ENCODE results near the gene MAPK1. TPM values are rescaled to one million over a fixed set of nuclear protein-coding genes. Genes with fewer than 3 reads are reported as not detected.

Gene MAPK1
- total and polyA plus RNA-seq, 4 experiments from 2014 or later: 73.8 to 117 (median 97.6) TPM

DNA sequence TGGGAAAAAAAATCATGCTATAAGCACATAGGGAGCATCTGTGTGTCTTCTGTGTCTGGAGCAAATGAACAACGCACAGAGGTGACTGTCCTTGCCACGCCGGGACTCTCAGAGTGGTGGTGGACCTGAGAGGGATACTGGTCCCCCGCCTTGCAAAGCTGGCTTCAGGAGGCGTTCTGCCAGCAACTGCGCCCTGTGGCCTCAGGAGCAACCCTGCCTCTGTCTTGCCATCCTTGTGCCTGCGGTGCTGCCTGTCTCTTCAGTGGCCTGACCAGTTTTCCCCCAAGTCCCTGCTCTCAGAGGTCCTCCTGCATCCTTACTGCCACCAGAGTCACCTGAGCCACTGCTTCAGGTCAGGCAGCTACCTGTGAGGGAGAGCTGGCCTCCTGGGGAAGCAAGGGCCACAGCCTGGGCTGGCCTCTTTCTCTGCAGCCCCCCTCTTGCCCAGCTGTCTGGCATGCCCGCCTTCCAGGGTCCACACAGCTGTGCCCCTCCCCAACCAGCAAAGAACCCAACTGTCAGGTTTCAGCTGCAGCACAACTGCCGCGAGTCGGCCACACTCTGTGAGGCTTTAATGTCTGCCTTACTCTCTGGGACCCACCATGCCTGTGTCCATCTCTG, 101.4 kb downstream of the MAPK1 start:
- Mint-ChIP-seq H3K27ac (peak overlapping the region; percentile 91 to 95 (median 94)), H3K9me3 (no peaks in the 10 kb centered on the region), H3K4me1 (peaks cover 50 to 77% (median 66%) of the 10 kb centered on the region in 4 donors), H3K4me3 (peak overlapping the region in 5 of 8 donors; percentile 59 to 86 (median 71)), H3K36me3 (peaks cover 34 to 82% of the 10 kb centered on the region in 2 donors), H3K27me3 (no peaks in the 10 kb centered on the region)
- intact Hi-C loops (cut with micrococcal nuclease): loop anchor here (2.0 kb wide), 1 partner anchor 53 kb away; no protein-coding TSS in a partner anchor
- H3K27ac ChIP-seq (ENCODE audit: low read depth, low read length): peak overlapping the region; percentile 41
- H3K4me1 ChIP-seq (ENCODE audit: insufficient read depth, low read length): peaks cover 74% of the 10 kb centered on the region
- POLR2A ChIA-PET (ENCODE audit: partially characterized antibody): interaction anchor here (1.0 to 4.8 kb wide), 2 partner anchors 30 to 187 kb away, joined by 3 to 33 read pairs; partner anchors contain the start of genes PPM1F and YPEL1
- CTCF ChIA-PET (ENCODE audit: partially characterized antibody): no interaction called here
- no peaks in the 10 kb centered on the region for H3K27me3 ChIP-seq (ENCODE audit: insufficient read depth, low read length)
- no peaks in the 10 kb centered on the region for H3K9me3 ChIP-seq (ENCODE audit: control insufficient read depth in 1 of 2, low read length in 2 of 2)
- DNase-seq: no peak
- no peak overlapping the region for H3K4me3 ChIP-seq (ENCODE audit: low read length in 2 of 2)
- H3K36me3 ChIP-seq (ENCODE audit: insufficient read depth, low read length): peaks cover 57% of the 10 kb centered on the region

DNA sequence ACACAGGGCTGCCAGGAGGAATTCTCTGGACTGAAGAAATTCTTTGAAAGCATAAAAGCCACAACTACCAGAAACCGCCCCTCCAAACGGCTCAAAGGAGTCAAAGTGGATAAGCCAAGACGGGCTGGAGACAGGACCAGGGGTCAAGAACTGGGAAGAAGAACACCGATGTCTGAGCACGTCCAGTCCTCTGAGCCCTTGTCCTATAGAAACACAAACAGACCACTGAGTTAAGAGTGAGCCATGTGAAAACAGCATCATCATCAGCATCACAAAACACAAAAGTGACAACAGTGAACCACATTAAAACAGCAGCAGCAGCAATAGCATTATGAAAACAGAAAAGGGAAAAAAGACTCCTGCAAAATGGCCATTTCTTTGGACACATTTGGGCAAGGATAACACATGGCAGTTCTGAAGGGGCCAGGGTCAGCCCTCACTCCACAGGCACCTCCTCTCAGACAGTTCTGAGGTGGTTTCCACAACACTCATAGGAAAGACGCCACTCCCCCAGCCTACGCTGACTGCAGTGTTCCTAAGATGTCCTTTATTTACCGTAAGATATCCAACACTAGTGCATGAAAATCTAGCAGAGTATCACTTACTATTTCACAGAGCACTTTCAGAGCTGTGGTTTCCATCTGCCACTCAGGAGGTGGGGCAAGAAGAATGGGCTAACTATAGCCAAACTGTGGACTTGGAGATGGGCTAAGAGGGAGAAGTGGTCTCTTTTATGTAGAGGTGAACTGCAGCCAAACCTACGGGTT, 103.2 kb downstream of the MAPK1 start:
- H3K36me3 Mint-ChIP-seq: peaks cover 32 to 86% of the 10 kb centered on the region in 2 donors
- Histone ChIP-seq H3K36me3 (ENCODE audit: insufficient read depth, low read length) (peaks cover 47% of the 10 kb centered on the region), H3K4me3 (ENCODE audit: low read length in 2 of 2) (no peak overlapping the region), H3K4me1 (ENCODE audit: insufficient read depth, low read length) (peaks cover 79% of the 10 kb centered on the region), H3K9me3 (ENCODE audit: control insufficient read depth in 1 of 2, low read length in 2 of 2) (no peaks in the 10 kb centered on the region), H3K27me3 (ENCODE audit: insufficient read depth, low read length) (no peaks in the 10 kb centered on the region), H3K27ac (ENCODE audit: low read depth, low read length) (peak overlapping the region; percentile 25)
- H3K27me3 Mint-ChIP-seq: no peaks in the 10 kb centered on the region
- no peaks in the 10 kb centered on the region for H3K9me3 Mint-ChIP-seq
- H3K27ac Mint-ChIP-seq: peak overlapping the region; percentile 68 to 94 (median 90)
- intact Hi-C loops (cut with micrococcal nuclease): no loop called here
- H3K4me3 Mint-ChIP-seq: peak overlapping the region in 7 of 8 donors; percentile 38 to 74 (median 52)
- peaks cover 50 to 84% (median 68%) of the 10 kb centered on the region in 4 donors for H3K4me1 Mint-ChIP-seq
- peak in 1 of 5 donors; percentile 63 for DNase-seq
- POLR2A ChIA-PET (ENCODE audit: partially characterized antibody): interaction anchor here (4.8 kb wide), 1 partner anchor 29 kb away, joined by 33 read pairs; the partner anchor contains the start of gene YPEL1
- CTCF ChIA-PET (ENCODE audit: partially characterized antibody): interaction anchor here (0.5 to 0.8 kb wide), 2 partner anchors 11 to 1026 kb away, joined by 3 to 4 read pairs; no protein-coding TSS in a partner anchor

DNA sequence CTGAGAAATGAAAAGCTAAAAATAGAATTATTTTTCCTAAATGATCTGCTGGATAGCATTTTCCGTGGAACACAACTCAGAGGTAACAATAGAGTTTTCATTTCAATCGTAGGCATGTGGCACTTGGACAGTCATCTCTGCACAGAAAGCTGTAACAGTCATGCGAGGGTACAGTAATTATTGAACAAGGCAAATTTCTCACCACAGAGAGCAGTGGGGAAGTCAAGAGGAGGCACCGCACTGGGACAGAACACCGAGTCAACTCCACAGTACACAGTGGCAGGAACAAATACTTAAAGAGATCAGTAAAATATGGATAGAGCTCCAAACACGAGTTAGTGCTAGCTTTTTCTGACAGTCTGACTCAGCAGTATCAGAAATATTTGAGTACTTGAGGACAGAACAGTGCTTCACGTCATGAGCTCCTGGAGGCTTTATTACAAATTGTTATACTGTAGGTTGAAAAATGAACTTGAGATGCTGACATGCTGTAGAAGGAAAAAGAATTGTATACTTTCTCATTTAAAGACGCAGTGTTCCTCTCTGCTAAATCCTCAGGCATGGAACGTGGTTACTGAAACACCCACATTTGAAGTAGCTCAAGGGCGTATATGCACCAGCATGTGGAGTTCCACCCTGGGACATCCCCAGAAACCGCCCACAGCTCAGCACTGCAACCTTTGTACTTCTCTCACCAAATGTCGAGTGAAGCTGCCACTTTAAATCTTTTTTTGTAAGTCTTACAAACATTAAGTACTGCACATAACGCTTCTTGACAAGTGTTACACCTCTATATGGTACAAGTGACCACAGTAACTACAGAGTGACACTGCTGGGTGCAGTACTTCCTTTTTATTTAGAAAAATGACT, 104.5 kb downstream of the MAPK1 start:
- no peaks in the 10 kb centered on the region for H3K27me3 Mint-ChIP-seq
- H3K9me3 Mint-ChIP-seq: no peaks in the 10 kb centered on the region
- Histone ChIP-seq H3K4me3 (ENCODE audit: low read length in 2 of 2) (no peak overlapping the region), H3K9me3 (ENCODE audit: control insufficient read depth in 1 of 2, low read length in 2 of 2) (no peaks in the 10 kb centered on the region), H3K4me1 (ENCODE audit: insufficient read depth, low read length) (peaks cover 71% of the 10 kb centered on the region), H3K27me3 (ENCODE audit: insufficient read depth, low read length) (no peaks in the 10 kb centered on the region), H3K36me3 (ENCODE audit: insufficient read depth, low read length) (peaks cover 48% of the 10 kb centered on the region), H3K27ac (ENCODE audit: low read depth, low read length) (no peak overlapping the region)
- H3K27ac Mint-ChIP-seq: peak overlapping the region; percentile 43 to 94 (median 81)
- H3K4me3 Mint-ChIP-seq: peak overlapping the region in 6 of 8 donors; percentile 3 to 71 (median 58)
- intact Hi-C loops (cut with micrococcal nuclease): no loop called here
- H3K36me3 Mint-ChIP-seq: peaks cover 31 to 85% of the 10 kb centered on the region in 2 donors
- POLR2A ChIA-PET (ENCODE audit: partially characterized antibody): interaction anchor here (1.5 kb wide), 1 partner anchor 27 kb away, joined by 5 read pairs; the partner anchor contains the start of gene YPEL1
- CTCF ChIA-PET (ENCODE audit: partially characterized antibody): interaction anchor here (0.5 to 0.9 kb wide), 3 partner anchors 17 to 1024 kb away, joined by 3 read pairs; no protein-coding TSS in a partner anchor
- peak; percentile 14 to 73 (median 39) for DNase-seq
- H3K4me1 Mint-ChIP-seq: peaks cover 48 to 75% (median 62%) of the 10 kb centered on the region in 4 donors

DNA sequence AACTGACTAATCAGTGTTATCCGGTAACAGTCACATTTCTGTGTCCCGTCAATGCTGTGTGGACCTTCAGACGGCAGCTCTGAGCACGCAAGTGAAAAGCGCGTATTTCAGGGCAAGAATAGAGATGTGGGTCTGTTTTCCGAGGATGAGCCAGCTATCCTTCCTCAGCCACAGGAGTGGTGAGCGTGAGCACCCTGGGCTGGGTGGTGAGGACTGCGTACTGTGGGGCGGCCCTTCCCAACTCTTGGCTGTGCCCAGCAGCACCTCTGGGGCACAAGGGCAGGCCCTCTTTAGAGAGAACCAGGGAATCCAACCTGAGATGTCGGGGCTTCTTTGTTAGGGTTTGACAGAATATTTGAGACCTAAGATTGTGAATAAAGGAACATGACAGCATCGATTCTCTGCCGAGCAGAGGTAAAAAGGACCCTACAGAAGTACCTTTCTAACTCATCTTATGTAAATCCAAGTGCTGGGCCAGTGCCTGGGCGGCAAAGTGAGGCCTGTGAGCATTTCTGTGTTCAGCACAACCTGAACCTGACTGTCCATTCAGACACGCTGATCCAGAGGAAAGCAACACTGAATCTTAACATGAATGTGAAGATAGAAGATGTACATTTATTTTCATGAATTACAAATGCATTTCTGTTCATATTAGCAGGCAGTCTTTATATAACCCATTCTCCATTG, 105.3 kb downstream of the MAPK1 start:
- Histone ChIP-seq H3K27me3 (ENCODE audit: insufficient read depth, low read length) (no peaks in the 10 kb centered on the region), H3K9me3 (ENCODE audit: control insufficient read depth in 1 of 2, low read length in 2 of 2) (no peaks in the 10 kb centered on the region), H3K27ac (ENCODE audit: low read depth, low read length) (no peak overlapping the region), H3K36me3 (ENCODE audit: insufficient read depth, low read length) (peaks cover 42% of the 10 kb centered on the region), H3K4me1 (ENCODE audit: insufficient read depth, low read length) (peaks cover 63% of the 10 kb centered on the region), H3K4me3 (ENCODE audit: low read length in 2 of 2) (no peak overlapping the region)
- Mint-ChIP-seq H3K4me3 (peak overlapping the region in 1 of 8 donors; percentile 25), H3K27me3 (no peaks in the 10 kb centered on the region), H3K9me3 (no peaks in the 10 kb centered on the region), H3K4me1 (peaks cover 42 to 67% (median 56%) of the 10 kb centered on the region in 4 donors), H3K36me3 (peaks cover 29 to 85% of the 10 kb centered on the region in 2 donors), H3K27ac (peak overlapping the region in 4 of 7 donors; percentile 42 to 94 (median 50))
- ChIA-PET CTCF (ENCODE audit: partially characterized antibody) (no interaction called here), POLR2A (ENCODE audit: partially characterized antibody) (interaction anchor here (1.5 to 1.8 kb wide), 2 partner anchors 26 to 27 kb away, joined by 5 to 6 read pairs; partner anchors contain the start of gene YPEL1)
- intact Hi-C loops (cut with micrococcal nuclease): no loop called here
- DNase-seq: no peak

DNA sequence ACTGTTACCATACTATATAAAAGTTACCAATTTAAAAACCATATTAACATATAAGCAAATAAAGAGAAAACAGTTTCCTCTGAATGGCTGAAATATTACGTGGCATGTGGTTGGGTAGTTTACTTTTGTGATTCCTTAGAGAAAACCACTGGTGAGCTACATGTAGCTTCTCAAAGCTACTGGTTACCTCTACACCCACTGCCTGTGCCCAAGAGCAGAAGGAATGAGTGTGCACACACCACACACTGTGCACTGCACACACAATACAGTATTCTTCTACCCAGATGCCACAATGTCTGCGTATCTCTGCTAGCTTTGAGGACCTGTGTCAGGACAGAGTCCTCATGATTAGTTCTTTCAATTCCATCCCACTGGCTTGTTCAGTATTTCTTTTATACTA, 106.4 kb downstream of the MAPK1 start:
- peaks cover 32 to 77% of the 10 kb centered on the region in 2 donors for H3K36me3 Mint-ChIP-seq
- POLR2A ChIA-PET (ENCODE audit: partially characterized antibody): interaction anchor here (0.7 to 1.8 kb wide), 2 partner anchors 26 to 1740 kb away, joined by 4 to 6 read pairs; partner anchors contain the start of gene YPEL1
- DNase-seq: no peak
- intact Hi-C loops (cut with micrococcal nuclease): no loop called here
- H3K4me3 ChIP-seq (ENCODE audit: low read length in 2 of 2): no peak overlapping the region
- CTCF ChIA-PET (ENCODE audit: partially characterized antibody): interaction anchor here (0.6 kb wide), 1 partner anchor 165 kb away, joined by 5 read pairs; no protein-coding TSS in a partner anchor
- H3K27me3 Mint-ChIP-seq: no peaks in the 10 kb centered on the region
- H3K27ac Mint-ChIP-seq: peak overlapping the region in 1 of 7 donors; percentile 38
- peaks cover 32 to 56% (median 46%) of the 10 kb centered on the region in 4 donors for H3K4me1 Mint-ChIP-seq
- H3K9me3 Mint-ChIP-seq: no peaks in the 10 kb centered on the region
- peaks cover 61% of the 10 kb centered on the region for H3K4me1 ChIP-seq (ENCODE audit: insufficient read depth, low read length)
- peaks cover 42% of the 10 kb centered on the region for H3K36me3 ChIP-seq (ENCODE audit: insufficient read depth, low read length)
- H3K9me3 ChIP-seq (ENCODE audit: control insufficient read depth in 1 of 2, low read length in 2 of 2): no peaks in the 10 kb centered on the region
- H3K27me3 ChIP-seq (ENCODE audit: insufficient read depth, low read length): no peaks in the 10 kb centered on the region
- no peak overlapping the region for H3K27ac ChIP-seq (ENCODE audit: low read depth, low read length)
- H3K4me3 Mint-ChIP-seq: no peak overlapping the region

DNA sequence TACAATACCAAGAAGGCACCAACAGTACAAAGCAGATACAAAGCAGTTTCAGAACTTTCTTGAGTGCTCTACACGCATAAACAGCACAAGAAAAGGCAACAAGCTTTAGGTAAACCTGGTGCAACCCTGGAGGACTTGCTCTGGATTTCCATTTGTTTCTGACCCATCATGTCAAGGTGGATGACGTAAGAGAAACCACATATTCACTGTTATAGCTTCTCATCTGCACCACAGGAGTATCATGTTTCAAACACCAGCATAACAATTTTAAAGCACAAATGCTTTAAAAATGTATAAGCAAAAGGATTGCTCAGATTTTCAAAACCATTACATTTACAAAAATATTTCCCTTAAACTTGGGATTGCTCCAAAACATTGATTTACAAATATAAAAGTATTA, 106.8 kb downstream of the MAPK1 start:
- Mint-ChIP-seq H3K27me3 (no peaks in the 10 kb centered on the region), H3K4me3 (no peak overlapping the region), H3K9me3 (no peaks in the 10 kb centered on the region), H3K36me3 (peaks cover 30 to 80% of the 10 kb centered on the region in 2 donors), H3K4me1 (peaks cover 31 to 52% (median 42%) of the 10 kb centered on the region in 4 donors), H3K27ac (peak overlapping the region in 2 of 7 donors; percentile 19 to 64)
- ChIA-PET POLR2A (ENCODE audit: partially characterized antibody) (interaction anchor here (0.7 to 1.8 kb wide), 2 partner anchors 25 to 1739 kb away, joined by 4 to 6 read pairs; partner anchors contain the start of gene YPEL1), CTCF (ENCODE audit: partially characterized antibody) (no interaction called here)
- H3K4me1 ChIP-seq (ENCODE audit: insufficient read depth, low read length): peaks cover 60% of the 10 kb centered on the region
- H3K9me3 ChIP-seq (ENCODE audit: control insufficient read depth in 1 of 2, low read length in 2 of 2): no peaks in the 10 kb centered on the region
- H3K27ac ChIP-seq (ENCODE audit: low read depth, low read length): no peak overlapping the region
- H3K4me3 ChIP-seq (ENCODE audit: low read length in 2 of 2): no peak overlapping the region
- no peaks in the 10 kb centered on the region for H3K27me3 ChIP-seq (ENCODE audit: insufficient read depth, low read length)
- intact Hi-C loops (cut with micrococcal nuclease): no loop called here
- no peak for DNase-seq
- peaks cover 42% of the 10 kb centered on the region for H3K36me3 ChIP-seq (ENCODE audit: insufficient read depth, low read length)
